Fibroblast of the aortic adventitia (primary cell): ENCODE data around the gene CYP27C1. TPM values are rescaled to one million over a fixed set of nuclear protein-coding genes. Genes with fewer than 3 reads are reported as not detected.
A peak's percentile ranks its signal among the peaks of the same experiment; 100 is the strongest.

Experiments used
- DNase-seq: peaks from one replicate; pipeline ENCODE4 v3.0.0-alpha.2; 2010; ENCODE audit warnings: low read depth
- H3K4me3 ChIP-seq: 2 replicates; pipeline ENCODE4 v1.5.1; 2011; ENCODE audit warnings: low read depth, mild to moderate bottlenecking, control low read depth, low read length, moderate library complexity
- CTCF ChIP-seq: IDR thresholded peaks from 2 replicates; pipeline ENCODE4 v1.5.1; 2011; ENCODE audit warnings: mild to moderate bottlenecking, low read length, control low read depth, inconsistent platforms; ENCODE audit not compliant: insufficient read depth
- total RNA-seq: library from RNA; depleted of rRNA; stranded (reverse); fragments of >200 nt; gene quantifications from 2 replicates; pipeline ENCODE4 v1.2.3, GENCODE V29; 2012; ENCODE audit warnings: low replicate concordance

The CYP27C1 gene
- total RNA-seq, 1 donor = 0.72 TPM

DNA sequence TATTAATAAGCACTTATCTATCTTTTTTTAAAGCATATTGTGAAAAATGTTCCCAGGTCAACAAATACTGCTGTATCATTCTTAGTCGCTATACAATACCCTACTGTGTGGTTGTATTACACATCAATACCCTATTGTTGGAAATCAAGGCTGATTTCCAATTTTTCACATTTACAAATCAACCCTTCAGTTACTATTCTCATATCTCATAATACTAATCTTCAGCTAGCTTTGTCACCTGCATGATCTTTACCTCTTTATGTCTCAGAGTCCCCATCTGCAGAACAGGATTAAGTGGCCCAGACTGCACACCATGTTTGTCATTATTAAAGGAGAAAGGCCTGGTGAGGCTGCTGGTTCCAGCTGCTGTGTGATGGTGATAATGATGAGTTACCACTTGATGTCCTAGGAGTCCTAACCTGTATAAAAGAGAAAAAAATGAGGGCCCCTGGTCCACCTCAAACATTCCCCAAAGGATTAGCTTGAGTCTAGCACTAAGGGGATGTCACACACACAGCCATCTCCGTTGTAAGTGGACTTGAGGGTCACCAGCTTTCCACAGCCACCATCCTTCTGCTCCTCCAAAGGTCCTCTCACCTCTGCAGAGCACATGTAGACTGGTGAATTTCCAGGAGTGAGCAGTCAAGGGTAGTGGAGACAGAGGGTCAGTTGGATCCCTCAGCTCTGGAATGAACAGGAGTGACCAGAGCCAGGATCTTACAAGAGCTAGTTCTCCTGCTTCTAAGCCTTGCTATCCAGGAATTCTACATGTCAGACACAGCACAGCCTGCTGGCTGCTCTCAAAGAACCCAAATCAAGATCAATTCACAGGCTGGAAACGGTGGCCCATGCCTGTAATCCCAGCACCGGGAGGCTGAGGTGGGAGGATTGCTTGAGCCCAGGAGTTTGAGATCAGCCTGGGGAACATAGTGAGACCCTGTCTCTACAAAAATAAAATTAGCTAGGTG lies 77.2 kb downstream of the CYP27C1 start:
- no peak overlapping the region for H3K4me3 ChIP-seq
- peak; percentile 21 for DNase-seq
- TF ChIP-seq CTCF = no peak

DNA sequence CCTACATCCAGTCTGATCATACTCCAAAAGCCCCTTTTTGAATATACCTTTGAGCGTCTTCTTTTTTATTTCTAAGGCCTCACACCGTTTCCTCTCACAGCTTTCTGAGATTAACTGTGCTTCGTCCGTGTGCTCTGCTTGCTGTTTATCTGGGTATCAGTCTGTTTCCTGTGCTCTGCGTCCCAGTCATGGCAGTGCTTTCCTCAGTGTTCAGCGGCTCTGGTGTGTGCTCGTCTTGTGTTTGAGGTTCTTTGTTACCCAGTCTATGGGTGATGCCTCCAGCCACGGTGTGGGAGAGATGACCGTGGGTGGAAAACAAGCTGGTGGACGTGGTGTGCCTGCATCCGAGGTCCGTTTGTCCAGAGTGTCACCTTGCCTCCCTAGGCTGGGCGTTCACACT lies 79.6 kb downstream of the CYP27C1 start:
- no peak overlapping the region for H3K4me3 ChIP-seq
- no peak for DNase-seq
- no peak for TF ChIP-seq CTCF

GRCh38 chr2:127139766-127140165 lies 80.3 kb downstream of the CYP27C1 start:
- peak; percentile 2 for TF ChIP-seq CTCF
- DNase-seq = no peak
- H3K4me3 ChIP-seq = no peak overlapping the region

DNA sequence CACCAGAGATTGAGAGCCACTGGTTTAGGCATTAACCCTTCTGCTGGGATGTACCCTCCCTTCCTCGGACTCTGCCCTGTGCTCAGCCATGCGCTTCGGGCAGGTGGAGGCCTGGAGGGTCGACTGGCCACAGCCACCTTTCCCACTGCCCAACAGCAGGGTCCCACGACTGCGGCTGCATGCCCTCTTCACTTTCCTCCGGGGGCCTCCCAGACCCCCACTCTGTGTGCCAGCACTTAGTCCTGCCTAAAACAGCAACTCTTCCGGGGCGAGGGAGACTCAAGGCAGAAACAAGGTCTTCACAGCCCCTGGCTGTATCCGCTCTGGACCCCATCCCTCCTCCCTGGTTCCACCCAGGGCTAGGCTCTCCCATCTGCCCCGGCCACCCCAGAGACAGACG lies 81.8 kb downstream of the CYP27C1 start:
- DNase-seq = no peak
- no peak overlapping the region for H3K4me3 ChIP-seq

GRCh38 chr2:127137741-127138140 lies 82.4 kb downstream of the CYP27C1 start:
- H3K4me3 ChIP-seq = no peak overlapping the region
- no peak for TF ChIP-seq CTCF
- no peak for DNase-seq

More for the DNA sequence above, 81.8 kb downstream of the CYP27C1 start:
- no peak for TF ChIP-seq CTCF

GRCh38 chr2:127137225-127137624 lies 82.9 kb downstream of the CYP27C1 start:
- no peak for DNase-seq
- no peak for TF ChIP-seq CTCF
- H3K4me3 ChIP-seq = no peak overlapping the region
